ENCODE measurements around the gene PACRGL.

The PACRGL gene

DNA sequence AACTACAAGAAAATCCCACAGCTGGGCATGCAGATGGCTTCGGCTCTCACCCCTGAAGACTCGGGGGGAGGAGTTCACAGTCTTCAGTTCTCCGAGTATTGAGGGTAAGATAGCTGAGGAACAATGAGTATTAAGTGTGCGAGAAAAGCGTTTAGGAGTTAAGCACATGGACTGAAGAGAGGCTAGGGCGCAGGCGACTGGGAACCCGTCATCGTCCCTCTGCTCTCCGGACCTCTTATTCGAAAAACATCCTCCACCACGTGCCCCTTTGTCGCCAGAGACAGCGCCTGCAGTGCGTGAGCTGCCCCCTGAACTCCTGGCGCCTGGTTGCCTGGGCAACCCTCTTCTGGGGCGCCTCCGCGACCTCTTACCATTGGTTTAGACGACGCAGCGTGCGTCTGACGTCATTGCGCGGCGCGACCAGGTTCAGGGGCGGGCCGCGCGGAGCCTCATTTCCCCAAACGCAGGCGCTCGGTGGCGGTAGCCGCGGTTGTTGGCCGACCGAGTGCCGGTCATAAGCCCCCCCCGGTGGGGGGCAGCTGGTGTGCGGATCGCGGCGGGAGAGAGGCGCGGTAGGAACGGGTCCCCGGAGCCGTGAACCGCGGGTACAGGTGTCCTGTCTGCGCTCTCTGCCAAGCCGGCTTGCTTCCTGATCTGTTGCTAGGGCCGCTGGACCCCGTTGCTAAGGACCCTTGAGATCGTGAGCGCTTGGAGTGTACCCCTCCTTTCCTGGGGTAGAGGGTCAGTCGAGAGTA, at the start of gene PACRGL:
PACRGL (plus strand) TSS at position 452 of the 755 bp plus-strand sequence. CDS start 4,024 bp downstream, outside the sequence.
- DNase-seq: peak; percentile 92

DNA sequence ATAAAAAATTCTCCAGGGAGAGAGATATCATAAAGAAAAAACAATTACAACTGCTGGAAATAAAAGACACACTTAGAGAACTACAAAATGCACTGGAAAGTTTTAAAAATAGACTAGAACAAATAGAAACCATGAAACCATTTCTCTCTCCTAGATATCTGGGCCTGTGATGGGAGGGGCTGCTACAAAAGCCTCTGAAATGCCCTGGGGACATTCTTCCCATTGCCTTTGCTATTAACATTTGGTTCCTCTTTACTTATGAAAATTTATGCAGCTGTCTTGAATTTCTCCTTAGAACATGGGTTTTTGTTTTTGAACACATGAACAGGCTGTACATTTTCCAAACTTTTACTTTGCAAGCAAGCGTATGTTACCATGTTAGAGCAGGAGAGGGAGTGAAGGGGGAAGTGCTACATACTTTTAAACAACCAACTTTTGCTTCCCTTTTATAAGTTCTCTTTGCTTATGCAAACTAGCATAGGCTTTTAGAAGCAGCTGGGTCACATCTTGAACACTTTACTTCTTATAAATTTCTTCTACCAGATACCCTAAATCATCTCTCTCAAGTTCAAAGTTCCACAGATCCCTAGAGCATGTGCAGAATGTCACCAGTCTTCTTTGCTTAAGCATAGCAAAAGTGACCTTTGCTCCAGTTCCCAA, 47.9 kb upstream of the PACRGL start:
- DNase-seq: no peak

DNA sequence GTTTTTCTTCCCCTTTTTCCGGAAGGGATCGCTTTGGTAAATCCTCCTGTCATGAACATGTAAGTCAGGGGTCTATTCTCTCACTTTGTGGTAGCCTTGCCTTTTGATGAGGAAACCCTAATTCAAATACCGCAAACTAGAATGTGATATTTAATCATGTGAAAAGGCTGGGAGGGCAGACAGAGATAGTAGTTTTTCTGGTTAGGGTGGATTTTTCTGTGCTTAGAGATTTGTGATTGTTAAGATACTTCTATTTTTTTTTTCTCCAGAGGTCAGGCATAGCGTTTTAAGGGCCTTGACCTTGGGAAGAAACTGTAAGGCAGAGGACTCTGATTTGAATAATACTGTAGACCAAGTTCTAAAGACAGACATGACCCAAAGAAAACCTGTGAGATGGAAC, 41.8 kb upstream of the PACRGL start:
- DNase-seq: no peak

DNA sequence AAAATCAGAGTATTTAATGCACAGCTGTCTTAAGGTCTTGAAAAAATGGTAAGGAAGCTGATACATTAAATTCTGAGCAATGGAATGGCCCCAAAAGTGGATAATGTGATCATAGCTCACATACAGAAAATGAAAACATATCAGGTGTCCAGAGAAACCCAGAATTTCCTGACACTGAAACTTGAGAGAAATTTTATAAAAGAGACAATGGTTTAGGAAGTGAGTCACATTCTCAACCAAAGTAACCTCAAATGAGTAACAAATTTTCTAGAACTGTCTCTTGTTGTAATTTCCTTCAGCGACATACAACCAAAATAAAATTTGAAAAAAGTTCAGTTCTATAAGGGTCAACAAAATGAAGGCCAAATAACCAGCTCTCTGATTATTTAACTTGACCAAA, 37.4 kb upstream of the PACRGL start:
- DNase-seq: no peak

DNA sequence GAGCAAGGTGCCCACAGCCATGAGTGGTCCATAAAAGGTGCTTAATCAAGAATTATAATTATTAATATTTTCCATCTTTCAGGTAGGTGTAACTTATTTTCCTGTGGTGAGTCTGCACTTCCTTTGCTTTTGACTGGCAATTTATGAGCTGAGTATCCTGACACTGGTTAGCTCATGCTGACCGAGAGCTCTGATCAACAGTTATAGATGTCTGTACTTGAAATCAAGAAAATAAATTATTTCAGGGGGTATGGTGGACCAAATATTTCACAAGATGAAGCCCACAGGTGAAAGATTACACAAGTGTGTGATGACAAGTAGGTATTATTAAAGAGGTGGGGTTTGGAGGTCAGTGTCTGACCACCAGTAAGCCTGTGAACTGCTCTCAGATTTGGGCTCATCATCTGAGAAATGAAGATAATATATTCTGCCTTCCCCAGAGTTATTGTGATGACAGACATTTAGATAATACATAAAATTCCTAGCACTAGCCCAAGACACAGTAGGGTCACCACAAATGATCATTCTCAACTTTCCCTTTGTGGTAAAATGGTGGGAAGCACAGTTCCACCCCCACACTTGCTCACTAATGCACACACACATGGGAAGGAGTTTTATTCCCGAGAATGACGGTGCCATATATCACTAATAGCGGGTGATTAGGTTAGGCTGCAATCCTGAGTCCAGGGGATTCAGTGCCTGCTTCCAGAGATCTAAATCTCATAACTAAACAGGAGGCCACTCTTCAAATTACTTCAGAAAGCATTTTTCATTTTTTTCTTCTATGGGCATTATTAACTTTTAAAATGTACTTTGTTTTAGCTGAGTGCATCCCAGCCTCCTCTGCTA, 34.0 kb upstream of the PACRGL start:
- DNase-seq: no peak

DNA sequence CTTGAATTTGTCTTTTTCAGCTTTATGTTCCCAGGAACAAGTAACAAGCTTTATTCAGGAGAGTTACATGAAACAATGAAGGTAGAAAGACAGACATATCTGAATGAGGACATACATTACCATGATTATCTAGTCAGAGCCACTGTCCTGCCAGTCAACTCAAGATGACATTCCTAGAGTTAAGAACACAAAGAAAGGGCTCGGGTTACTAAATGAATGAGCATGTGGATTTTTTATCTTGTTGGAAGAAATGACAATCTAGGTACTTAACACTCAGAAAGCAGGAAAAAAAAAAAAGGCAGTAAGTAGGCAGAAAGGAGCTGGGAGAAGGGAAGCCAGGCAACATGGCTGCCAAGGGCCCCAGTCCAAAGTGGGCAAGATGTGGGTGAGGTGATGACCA, 28.0 kb upstream of the PACRGL start:
- DNase-seq: no peak

DNA sequence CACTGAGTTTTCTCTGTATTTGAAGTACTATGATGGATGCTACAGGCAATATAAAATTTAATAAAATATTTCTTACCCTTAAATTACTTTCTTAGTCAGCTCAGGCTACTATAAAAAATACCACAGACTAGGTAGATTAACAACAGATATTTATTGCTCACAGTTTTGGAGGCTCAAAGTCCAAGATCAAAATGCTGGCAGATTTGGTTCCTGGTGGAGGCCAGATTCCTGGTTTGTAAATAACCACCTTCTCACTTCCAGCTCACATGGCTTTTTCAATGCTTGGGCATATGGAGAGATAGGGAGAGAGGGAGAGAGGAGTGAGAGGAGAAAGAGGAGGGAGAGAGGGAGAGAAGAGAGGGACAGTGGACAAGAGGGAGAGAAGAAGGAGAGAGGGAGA, 24.5 kb upstream of the PACRGL start:
- DNase-seq: no peak

DNA sequence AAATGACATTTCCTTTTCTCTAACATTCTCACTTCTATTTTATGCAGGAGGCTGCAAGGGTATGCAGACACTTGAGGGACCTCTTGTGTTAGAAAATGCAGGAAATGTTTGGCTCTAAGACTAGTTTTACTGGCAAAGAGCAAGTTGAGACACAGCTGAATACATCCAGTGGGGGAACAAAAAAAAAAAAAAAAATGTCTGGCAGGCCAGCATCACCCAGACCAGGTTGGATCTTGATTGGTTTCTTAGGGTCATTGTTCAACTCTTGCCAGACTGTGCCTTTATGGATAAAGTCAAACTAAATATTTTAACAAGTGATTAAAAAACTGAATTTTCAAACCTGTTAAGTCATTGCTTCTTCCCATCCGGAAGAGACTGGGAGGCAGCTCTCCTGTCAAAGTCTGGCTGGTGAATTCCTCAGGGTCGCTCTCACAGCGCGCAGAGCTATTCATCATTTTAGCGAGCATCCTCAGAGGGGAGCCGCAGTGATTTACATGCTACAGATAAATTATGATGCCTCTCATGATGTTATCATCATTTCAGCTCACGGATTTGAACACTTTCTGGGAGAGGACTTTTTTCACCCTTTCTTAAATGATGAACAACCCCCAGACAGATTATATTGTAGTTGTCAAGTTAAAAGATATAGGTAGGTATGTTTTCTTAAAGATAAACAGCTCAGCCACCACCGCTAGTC, 23.6 kb upstream of the PACRGL start:
- no peak for DNase-seq

DNA sequence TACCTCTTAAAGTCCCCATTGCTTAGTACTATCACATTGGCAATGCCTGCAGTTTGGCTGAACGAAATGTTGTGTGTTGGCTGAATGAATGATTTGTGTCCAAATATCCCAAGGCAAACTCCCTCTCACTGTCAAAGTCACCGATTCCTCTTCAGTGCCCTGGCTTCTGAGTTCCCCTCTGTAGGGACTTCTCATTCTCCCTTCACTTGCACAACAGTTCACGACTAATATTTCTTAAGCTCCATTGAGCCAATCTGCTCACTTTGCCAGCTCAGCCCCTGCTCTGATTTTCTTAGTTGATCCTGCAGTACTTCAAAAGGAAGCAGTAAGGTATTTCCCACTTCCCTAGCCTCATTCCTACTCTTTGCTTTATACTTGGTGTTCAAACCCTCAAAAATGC, 21.9 kb upstream of the PACRGL start:
- no peak for DNase-seq

DNA sequence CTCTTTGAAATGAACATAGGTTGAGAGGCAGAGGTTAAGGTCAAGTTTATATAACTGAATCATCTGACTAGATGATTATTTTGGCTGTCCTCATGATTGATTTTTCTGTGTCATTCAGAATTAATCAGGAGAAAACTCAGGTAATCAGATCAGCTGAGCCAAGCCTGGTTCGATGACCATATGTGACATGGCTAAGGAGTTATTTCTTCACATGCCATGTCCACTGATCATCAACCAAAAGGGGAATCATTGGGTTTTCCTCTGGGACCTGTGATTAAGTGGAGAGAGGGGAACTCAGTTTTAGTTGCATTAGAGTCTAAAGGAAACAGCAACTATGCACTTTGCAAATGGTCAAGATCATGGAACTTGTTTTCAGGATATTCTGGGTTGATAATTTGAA, 20.3 kb upstream of the PACRGL start:
- DNase-seq: no peak

DNA sequence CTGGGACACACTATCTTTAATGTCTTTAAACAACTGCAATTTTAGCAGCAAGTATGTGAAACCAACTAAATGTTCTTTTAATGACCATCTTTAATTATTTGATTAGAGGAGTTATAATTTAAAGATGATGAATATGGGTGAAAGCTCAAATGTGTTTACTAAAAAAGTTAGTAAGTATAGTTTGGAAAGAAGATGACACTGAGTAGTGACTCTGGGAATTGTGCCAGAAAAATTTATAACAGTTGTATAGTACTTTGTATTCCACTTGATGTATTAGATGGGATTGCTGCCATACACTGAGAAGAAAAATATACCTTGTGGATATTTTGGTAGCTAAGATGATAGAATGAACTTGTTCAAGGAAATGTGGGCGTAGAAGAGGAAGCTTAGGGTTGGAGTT, 19.5 kb upstream of the PACRGL start:
- DNase-seq: no peak

DNA sequence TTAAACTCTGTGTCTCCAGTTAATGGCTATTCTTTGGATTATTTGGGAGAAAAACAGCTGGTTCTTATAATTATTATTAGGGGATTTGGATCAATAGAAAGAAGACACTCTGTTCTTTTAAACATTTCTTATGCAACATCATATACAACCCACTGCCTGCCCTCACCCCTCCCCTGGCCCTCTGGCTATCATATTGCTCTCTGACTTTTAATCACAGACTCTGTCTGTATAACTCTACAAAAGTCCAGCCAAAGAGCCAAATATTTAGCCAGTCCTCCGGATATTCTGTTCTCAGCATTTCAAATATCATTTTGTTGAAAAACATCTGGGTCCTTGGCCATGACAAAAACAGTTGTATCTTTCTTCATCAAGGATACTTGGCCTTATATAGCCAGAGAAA, 19.0 kb upstream of the PACRGL start:
- no peak for DNase-seq

DNA sequence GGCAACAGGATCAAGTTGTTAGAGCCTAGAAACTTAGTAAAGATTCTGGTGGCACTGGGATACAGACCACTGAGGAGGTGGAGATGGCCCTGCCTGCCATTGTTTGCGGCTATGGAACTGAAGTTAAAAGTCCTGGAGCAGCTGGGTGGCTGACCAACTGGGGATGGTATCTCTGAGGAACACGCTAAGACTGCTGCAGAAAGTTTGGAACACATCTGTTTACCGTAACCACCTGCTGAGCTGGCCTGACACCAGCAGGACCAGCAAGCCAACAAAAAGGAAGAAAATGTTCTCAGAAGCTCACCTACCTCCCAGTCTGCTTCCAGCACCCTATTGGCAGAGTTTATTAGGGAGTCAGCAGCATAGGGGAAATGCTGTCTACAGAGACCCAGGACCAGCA, 17.4 kb upstream of the PACRGL start:
- DNase-seq: no peak

DNA sequence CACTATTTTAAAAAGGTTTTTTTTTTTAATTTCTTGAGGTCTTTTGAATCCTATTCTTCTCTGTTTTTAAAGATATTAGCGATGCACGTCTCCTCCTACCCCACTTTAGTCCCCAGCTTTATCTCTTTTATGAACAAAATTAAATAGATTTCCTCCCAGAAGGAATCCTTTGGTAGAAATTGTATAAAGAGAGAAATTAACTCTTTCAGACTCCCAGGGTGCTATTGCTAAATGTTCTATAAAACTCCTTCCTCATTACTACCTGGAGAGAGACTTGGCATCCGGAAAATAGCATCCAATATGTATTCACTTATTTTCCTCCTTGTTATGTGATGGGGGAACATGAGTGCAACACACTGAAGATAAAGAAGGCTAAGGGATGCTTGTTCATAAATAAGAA, 16.5 kb upstream of the PACRGL start:
- DNase-seq: no peak

DNA sequence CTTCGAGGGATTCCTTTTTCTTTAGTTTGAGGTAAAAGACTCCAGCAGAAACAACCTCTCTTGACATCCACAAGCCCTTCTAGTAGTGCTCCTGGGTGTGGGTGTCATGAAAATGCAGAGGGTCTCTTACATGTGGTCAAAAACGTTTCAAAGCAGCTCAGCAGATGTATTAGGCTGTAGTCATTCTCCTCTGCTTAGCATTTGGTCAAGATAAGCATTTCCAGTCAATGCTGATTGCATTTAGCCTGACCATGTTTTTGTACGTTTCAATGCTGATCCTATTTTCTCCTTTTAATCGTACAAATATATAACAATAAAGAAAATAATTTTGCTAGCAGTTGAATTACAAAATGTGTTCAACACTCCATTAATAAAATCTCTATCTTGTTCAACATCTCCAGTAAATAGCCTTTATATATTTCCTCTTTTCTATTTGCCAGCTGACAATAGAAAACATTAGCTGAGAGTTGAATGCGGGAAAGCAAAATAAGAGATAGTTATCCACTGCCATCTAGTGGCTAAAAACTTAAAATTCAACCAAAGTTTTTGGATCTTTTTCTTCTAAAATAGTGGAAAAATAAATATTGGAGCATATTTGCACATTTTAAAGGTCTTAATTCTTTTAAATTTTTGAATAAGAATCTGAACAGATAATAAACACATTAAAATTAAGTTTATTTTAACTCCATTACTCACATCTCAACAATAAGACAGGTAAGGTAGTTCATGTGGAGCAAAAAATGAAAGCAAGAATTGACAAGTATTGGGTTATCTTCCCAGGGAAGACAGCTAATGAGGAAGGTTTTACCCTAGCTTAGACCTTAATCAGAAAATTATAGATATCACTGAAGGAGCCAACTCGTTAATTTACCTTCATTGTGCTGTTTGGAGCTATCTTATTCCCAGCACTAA, 15.2 kb upstream of the PACRGL start:
- peak; percentile 19 for DNase-seq

DNA sequence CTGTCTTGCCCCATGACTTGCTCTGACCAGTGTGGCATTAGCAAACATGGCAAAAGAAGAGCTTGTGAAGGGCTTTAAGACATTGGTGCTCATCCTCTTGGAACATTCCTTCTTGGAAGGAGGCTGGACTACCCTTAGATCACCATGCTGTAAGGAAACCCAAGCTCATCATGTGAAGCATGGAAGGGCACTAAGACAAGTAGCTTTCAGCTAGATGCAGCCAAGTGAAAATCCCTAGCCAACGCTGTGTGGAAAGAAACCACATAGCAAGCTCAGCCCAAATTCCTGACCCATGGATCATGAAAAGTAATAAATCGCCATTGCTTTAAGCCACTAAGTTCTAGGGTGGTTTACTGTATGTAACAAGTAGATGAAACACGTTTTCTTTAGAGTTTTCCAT, 12.4 kb upstream of the PACRGL start:
- no peak for DNase-seq

DNA sequence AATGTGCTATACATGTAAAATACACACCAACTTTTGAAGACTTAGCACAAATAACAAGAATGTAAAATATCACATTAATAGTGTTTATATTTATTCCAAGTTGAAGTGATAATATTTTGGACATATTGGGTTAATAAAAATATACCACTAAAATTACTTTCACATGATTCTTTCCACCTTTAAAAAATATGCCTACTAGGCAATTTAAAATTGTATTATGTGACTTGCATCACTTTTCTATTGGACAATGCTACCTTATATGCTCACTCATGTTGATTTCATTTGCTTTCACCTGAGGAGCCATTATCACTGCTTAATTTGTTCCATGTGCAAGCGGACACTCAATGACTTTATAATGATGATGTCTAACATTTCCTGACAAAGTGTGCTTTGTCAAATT, 3.4 kb upstream of the PACRGL start:
- DNase-seq: no peak

DNA sequence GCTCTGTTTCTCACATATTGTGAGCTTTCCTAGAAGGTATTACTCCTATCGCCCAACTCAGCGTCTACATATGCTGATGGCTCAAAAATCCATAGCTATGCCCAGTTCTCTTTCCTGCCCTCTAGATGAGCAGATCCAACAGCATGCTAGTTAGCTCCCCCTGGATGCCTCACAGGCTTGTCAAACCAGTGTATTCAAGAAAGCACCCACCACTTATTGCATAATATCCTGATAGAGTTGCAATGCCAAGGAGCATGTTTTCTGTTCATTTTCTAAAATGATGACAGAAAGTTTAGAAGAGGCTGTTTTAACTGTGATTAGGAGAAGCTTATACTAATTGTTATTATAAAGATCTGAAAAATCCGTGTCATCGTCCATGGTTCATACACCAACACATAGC, 1.9 kb upstream of the PACRGL start:
- no peak for DNase-seq

DNA sequence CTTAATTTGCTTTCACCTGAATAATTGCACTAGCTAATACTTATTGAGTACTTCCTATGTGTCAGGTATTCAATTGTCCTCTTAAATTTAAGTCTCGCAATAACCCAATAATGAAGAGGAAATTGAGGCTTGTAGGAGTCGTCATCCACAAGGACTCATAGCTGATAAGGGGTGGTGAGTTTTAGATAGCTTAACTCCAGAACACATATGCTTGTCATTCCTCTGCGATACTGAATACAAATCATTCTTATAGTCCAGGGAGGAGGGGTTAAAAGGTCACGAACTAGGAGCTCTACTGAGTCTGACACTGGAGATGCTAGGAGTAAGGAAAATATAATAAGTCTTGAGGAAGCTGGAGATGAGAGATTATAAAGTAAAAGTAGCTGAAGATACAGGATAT, 1.4 kb upstream of the PACRGL start:
- DNase-seq: no peak

DNA sequence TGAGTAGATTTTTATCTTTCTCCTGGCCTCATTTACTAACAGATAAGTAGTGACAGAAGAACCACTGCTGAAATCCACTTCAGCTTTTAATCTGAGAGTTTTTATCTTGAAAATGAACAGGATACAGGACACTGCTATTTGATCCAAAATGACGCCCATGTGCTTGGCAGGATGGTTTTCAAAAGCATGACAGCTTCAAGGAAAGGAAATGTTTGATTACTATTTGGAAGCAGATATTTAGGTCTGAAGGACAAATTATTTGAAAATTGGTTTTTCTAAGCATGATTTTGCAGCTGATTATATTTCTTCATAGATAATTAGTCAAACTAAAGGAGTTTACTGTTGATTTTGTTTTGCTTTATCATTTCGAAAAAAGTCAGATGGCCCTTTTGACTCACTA, 11.1 kb downstream of the PACRGL start:
- no peak for DNase-seq

DNA sequence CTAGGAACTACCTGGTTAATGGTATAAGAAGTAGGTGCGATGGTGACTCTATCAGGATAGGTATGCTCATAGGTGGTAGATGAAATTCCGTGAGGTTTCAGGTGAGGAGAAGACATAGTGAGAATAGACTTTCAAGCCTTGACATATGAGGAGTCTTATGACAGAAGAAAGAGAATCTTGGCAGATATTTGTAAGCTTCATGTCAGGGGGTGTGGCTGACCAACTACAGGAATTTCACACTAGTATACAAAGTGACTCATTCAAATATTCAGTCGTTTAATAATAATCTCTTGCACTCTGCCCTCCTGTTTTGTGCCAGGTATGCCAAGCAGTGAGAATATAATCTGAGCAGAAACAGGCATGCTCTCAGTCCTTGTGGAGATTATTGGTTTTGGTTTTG, 22.8 kb downstream of the PACRGL start:
- no peak for DNase-seq

DNA sequence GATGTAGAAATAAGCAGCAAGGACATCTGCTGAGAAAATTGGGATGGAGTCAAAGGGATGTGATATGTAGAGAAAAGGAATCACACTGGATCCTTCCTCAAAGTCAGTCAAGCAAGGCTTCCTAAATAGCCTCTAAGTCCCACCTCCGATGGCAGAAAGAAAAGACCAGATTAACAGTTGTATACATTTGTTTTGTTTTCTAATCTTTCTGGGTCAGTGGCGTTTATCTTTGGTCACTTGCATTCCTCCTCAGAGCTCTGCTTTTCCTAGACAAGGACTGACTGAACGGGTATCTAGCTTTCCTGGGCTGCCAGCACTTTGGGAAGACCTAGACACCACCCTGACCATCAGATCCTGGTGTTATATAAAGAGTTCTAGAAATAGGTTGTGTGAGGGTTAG, 23.2 kb downstream of the PACRGL start:
- DNase-seq: no peak
